Large intestine (tissue), 3 donors: Measurements from ENCODE around the gene FRS2. TPM values are rescaled to one million over a fixed set of nuclear protein-coding genes. Genes with fewer than 3 reads are reported as not detected.
"Not testable (repeated sequence)": the region's sequence is repeated elsewhere in the genome, so short reads cannot be mapped to it uniquely, and the experiment has no call there.

Source experiments
- DNase-seq, 2 donors: peaks; one replicate each; pipeline versions ENCODE4 v3.0.0 to v3.0.0-alpha.2; 2013
- H3K27ac ChIP-seq: one replicate; pipeline ENCODE4 v1.5.1; 2013; ENCODE audit warnings: low read length
- H3K27me3 ChIP-seq: 2 replicates; pipeline ENCODE4 v1.6.1; 2013; ENCODE audit warnings: low read length; ENCODE audit not compliant: control insufficient read depth, insufficient read depth
- H3K36me3 ChIP-seq: 2 replicates; pipeline ENCODE4 v1.6.1; 2013; ENCODE audit warnings: low read length; ENCODE audit not compliant: control insufficient read depth, insufficient read depth
- H3K4me1 ChIP-seq: one replicate; pipeline ENCODE4 v1.6.1; 2013; ENCODE audit warnings: low read length; ENCODE audit not compliant: control insufficient read depth, insufficient read depth
- H3K4me3 ChIP-seq: one replicate; pipeline ENCODE4 v1.5.1; 2013; ENCODE audit warnings: low read length
- H3K9me3 ChIP-seq: one replicate; pipeline ENCODE4 v1.6.1; 2013; ENCODE audit warnings: mild to moderate bottlenecking, low read depth, low read length, moderate library complexity; ENCODE audit not compliant: control insufficient read depth
- WGBS: methylation state at CpG from one replicate; pipeline ENCODE4 v1.1.5; 2013; ENCODE audit warnings: low lambda C conversion rate; ENCODE audit not compliant: insufficient coverage; 5-methylcytosine and 5-hydroxymethylcytosine counted together
- polyA plus RNA-seq: library from polyadenylated mRNA; unstranded; fragments of 120-200 nt; gene quantifications from one replicate; pipeline ENCODE4 v1.2.1, GENCODE V29; 2013

Gene FRS2
- polyA plus RNA-seq, 1 donor: 30.9 TPM

- no peaks in the 10 kb centered on the region for H3K27me3 ChIP-seq
- H3K4me3 ChIP-seq: no peak overlapping the region
- DNase-seq: no peak
- H3K27ac ChIP-seq: no peak overlapping the region
- peaks cover 4% of the 10 kb centered on the region for H3K4me1 ChIP-seq
- no peaks in the 10 kb centered on the region for H3K9me3 ChIP-seq
- H3K36me3 ChIP-seq: peaks cover 48% of the 10 kb centered on the region
Measured at GRCh38 chr12:69602954-69603353, 132.8 kb downstream of the FRS2 start.

GRCh38 chr12:69603556-69603955 is 133.4 kb downstream of the FRS2 start:
- H3K27me3 ChIP-seq, DNase-seq, H3K27ac ChIP-seq, H3K9me3 ChIP-seq, H3K4me3 ChIP-seq, H3K4me1 ChIP-seq: not testable (repeated sequence)
- WGBS: 100% methylated on average over 2 of the region's 6 CpGs
- H3K36me3 ChIP-seq: peaks cover 43% of the 10 kb centered on the region

GRCh38 chr12:69604275-69604674 is 134.1 kb downstream of the FRS2 start:
- H3K4me1 ChIP-seq, DNase-seq, H3K4me3 ChIP-seq, H3K9me3 ChIP-seq, H3K27me3 ChIP-seq, H3K27ac ChIP-seq: not testable (repeated sequence)
- peaks cover 36% of the 10 kb centered on the region for H3K36me3 ChIP-seq
- WGBS: no CpG with 5 or more reads among the region's 3 CpGs

GRCh38 chr12:69608114-69608513 is 137.9 kb downstream of the FRS2 start:
- Histone ChIP-seq H3K4me3 (no peak overlapping the region), H3K36me3 (peaks cover 5% of the 10 kb centered on the region), H3K27me3 (no peaks in the 10 kb centered on the region), H3K9me3 (no peaks in the 10 kb centered on the region), H3K4me1 (no peaks in the 10 kb centered on the region), H3K27ac (no peak overlapping the region)
- DNase-seq: no peak
- 73% methylated on average over 2 of the region's 2 CpGs for WGBS

- Histone ChIP-seq H3K9me3 (no peaks in the 10 kb centered on the region), H3K4me3 (no peak overlapping the region), H3K36me3 (no peaks in the 10 kb centered on the region), H3K27ac (no peak overlapping the region), H3K4me1 (no peaks in the 10 kb centered on the region), H3K27me3 (no peaks in the 10 kb centered on the region)
- DNase-seq: no peak
- WGBS: no CpG with 5 or more reads among the region's 15 CpGs
Measured at GRCh38 chr12:69610126-69610525, 139.9 kb downstream of the FRS2 start.

DNA sequence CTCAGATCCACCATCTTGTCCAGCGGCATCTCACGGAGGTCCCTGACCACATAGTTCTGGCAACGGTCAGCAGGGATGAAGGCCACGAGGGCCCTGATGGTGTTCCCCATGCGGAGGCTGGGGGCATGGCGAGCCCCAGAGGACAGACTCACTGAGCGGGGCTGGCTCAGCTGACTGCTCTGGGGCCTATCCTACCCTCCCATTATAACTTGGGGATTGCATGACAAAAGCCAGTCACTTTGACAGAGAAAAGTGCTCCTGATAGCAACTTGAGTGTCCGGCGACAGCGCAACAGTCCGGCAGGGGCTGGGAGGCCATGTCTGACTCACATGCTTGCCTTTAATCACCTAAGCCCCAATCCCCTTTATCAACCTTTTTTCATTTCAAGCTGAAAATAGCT is 140.5 kb downstream of the FRS2 start, which contains the start of gene LRRC10:
Gene LRRC10, minus strand, starts transcription at position 179 of the 400 bp plus-strand sequence. Its CDS starts 69 bp downstream, at position 110.
- 100% methylated on average over 2 of the region's 11 CpGs for WGBS
- H3K4me3 ChIP-seq: no peak within 1 kb of the TSS
- no peaks in the 10 kb centered on the region for H3K36me3 ChIP-seq
- no peak within 1 kb of the TSS for H3K27ac ChIP-seq
- H3K27me3 ChIP-seq: no peaks in the 10 kb centered on the region
- H3K9me3 ChIP-seq: no peaks in the 10 kb centered on the region
- no peaks in the 10 kb centered on the region for H3K4me1 ChIP-seq
- DNase-seq: no peak

GRCh38 chr12:69613351-69613750 is 143.2 kb downstream of the FRS2 start:
- DNase-seq: no peak
- H3K9me3 ChIP-seq: no peaks in the 10 kb centered on the region

GRCh38 chr12:69616025-69616424 is 145.8 kb downstream of the FRS2 start:
- Histone ChIP-seq H3K36me3 (no peaks in the 10 kb centered on the region), H3K4me1 (no peaks in the 10 kb centered on the region), H3K4me3 (no peak overlapping the region), H3K9me3 (no peaks in the 10 kb centered on the region), H3K27ac (no peak overlapping the region), H3K27me3 (no peaks in the 10 kb centered on the region)
- no CpG with 5 or more reads among the region's 14 CpGs for WGBS
- no peak for DNase-seq

More at GRCh38 chr12:69613351-69613750, 143.2 kb downstream of the FRS2 start:
- Histone ChIP-seq H3K4me3 (no peak overlapping the region), H3K27me3 (no peaks in the 10 kb centered on the region), H3K36me3 (no peaks in the 10 kb centered on the region), H3K4me1 (no peaks in the 10 kb centered on the region), H3K27ac (no peak overlapping the region)

- WGBS: 50% methylated on average over 1 of the region's 6 CpGs
- no peaks in the 10 kb centered on the region for H3K9me3 ChIP-seq
- H3K4me3 ChIP-seq: no peak overlapping the region
- H3K4me1 ChIP-seq: no peaks in the 10 kb centered on the region
- DNase-seq: no peak
- H3K27me3 ChIP-seq: no peaks in the 10 kb centered on the region
- H3K36me3 ChIP-seq: no peaks in the 10 kb centered on the region
- no peak overlapping the region for H3K27ac ChIP-seq
Measured at GRCh38 chr12:69619050-69619449, 148.9 kb downstream of the FRS2 start.

DNA sequence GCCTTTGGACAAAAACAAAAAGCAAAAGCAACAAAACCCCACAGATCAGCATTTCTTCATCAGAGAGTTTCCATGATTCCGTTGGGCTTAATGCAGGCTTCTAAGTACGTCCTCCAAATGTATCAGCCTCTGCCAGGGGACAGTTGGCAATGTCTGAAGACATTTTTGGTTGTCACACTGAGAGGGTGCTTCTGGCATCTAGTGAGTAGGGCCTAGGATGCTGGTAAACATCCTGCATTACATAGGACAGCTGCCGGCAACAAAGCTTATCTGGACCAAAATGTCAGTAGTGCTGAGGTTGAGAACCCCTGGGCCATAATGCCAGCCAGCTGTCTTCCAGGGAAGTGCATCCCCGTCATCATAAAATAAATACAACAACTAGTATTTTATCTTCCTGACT is 149.9 kb downstream of the FRS2 start:
- H3K36me3 ChIP-seq: no peaks in the 10 kb centered on the region
- H3K4me3 ChIP-seq: no peak overlapping the region
- DNase-seq: no peak
- WGBS: no CpG with 5 or more reads among the region's 4 CpGs
- no peaks in the 10 kb centered on the region for H3K4me1 ChIP-seq
- no peaks in the 10 kb centered on the region for H3K9me3 ChIP-seq
- no peak overlapping the region for H3K27ac ChIP-seq
- H3K27me3 ChIP-seq: no peaks in the 10 kb centered on the region

DNA sequence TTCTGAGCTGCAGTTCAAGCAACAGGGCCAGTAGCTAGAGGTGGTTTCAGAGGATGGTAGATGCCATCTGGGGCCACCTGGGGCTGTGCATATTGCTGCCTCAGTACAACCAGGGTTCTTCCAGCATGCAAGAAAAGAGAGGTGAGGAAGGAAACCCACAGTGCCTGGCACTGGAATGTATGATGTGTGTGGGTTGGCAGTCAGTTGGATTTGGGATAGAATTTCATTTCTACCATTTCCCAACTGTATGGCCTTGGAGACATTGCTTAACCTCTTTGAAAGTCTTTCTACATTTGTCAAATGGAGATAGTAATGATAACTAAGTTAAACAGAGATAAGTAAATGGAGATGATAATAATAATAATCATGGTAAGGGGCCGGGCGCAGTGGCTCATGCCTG is 150.7 kb downstream of the FRS2 start:
- H3K9me3 ChIP-seq: no peaks in the 10 kb centered on the region
- no peaks in the 10 kb centered on the region for H3K27me3 ChIP-seq
- H3K36me3 ChIP-seq: no peaks in the 10 kb centered on the region
- no peak overlapping the region for H3K4me3 ChIP-seq
- no peaks in the 10 kb centered on the region for H3K4me1 ChIP-seq
- H3K27ac ChIP-seq: no peak overlapping the region
- WGBS: no CpG with 5 or more reads among the region's 2 CpGs
- DNase-seq: no peak
